GM15510 (cell line): ENCODE results near the gene PGC.

Experiments used
- POLR2A ChIP-seq: IDR thresholded peaks from 3 replicates; pipeline ENCODE4 v1.6.1; 2011; ENCODE audit warnings: borderline replicate concordance; ENCODE audit not compliant: insufficient read length; ENCODE audit errors: extremely low read depth

PGC gene

DNA sequence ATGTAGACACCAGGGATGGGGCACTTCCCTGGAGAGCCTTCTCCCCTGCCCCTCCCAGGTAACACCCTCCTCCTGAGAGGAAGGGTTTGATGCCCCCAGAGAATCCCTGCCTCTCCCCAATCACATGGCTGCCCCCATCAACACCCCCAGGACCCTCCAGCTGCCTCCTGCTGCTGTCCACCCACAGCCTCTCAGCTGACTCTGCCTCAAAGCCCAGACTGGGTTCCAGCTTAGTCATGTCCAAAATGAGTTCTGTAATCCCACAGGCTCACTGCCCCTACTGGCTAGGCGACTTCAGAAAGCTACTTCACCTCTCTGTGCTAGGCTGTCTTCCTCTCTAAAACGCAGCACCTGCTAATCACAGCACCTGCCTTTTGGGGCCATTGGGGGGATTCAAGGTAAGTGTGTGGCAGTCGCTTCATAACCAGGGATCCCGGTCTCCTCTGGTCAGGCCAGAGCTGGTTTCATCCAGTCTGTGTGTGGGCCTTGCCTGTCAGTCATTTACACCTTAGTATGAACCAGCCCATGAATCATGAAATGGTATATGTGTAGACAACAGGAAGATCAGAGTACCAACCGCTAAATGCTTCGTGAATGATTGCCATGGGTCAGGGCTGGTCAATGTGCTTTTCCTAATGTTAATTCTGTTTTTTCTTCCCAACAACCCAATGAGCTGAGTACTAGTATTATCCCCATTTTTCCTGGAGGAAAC is 52.2 kb downstream of the PGC start:
- no peak for TF ChIP-seq POLR2A

DNA sequence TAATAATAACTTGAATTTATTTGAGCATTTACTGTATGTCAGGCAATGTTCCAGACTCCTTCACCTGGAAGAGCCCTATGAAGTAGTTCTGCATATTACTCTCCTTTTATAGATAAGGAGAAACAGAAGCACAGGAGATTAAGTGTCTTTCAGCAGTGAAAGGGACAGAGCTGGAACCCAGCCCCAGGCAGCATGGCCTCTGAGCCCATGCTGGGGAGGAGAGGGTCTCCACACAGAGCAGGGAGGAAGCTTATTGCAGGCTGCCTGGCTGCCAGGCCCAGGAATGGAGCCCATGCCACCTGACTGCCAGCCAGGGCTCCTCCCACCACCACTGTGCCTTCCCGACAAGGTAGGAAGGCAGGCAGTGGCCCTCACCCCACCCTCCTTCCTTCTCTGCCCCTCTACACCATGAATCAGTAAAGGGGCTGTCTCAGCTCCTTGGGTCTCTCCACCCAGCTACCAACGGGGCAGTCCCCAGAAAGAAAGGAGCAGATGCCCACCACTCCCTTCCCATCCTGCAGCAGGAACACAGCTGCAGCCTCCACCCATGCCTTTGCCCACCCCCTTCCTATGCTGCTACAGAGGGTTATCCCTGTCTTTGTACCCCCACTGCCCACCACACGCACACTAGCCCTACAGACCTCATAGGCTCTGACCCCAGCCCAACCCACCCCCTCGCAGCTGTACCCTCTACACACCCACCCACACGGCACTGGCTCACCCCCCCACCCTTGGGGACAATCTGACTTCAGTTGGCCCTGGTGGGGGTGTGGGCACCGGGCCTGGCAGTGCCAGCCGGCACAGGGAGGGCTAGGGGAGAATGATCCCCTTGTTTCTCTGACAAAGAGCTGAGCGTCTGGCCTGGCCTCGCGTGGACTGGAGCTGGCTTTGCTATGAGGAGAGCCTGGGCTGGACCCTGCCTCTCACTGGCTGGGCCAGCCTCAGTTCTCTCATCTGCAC is 53.6 kb downstream of the PGC start:
- TF ChIP-seq POLR2A, result no peak

DNA sequence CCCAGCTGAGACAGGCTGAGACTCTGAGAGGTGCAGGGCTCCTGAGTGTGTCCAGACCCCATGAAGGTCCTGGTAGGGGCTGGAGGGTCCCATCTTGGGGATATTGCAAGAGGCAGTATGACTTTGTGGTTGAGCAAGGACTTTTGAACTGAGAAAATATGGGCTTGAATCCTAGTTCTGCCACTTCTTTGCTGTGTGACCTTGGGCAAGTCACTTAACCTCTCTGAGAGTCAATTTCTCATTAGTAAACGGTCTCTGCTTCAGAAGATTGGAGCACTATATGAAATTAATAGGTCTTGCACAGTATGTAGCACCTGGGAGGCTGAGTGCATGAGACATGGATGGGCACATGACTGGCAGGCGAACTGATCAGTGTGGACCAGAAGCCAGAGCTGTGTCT is 54.5 kb downstream of the PGC start:
- TF ChIP-seq POLR2A, result no peak

DNA sequence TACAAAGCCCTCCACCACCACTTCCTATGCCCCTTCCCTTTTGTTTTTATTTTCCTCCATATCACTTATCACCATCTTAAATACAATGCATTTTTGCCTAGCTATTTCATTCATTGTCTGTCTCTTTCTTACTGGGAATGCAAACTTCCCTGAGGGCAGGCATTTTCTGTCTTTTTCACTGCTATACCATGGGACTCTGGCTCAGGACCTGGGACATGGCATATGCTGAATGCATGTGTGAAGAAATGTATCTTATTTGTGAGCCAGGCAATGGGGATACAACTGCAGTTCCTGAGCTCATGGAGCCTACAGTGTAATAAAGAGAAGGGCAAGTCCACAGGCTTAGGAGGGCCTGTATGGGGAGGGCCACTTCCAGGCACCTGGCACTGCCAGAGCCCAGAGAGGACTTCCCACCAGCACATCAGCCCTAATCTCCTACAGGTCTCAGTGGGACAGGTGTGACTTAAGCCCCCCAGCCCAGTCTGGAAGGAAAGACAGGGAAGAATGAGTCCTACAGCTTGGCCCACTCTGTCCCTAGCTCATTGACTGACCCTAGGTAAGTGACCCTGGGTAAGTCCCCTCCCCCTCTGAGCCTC is 55.0 kb downstream of the PGC start:
- no peak for TF ChIP-seq POLR2A

DNA sequence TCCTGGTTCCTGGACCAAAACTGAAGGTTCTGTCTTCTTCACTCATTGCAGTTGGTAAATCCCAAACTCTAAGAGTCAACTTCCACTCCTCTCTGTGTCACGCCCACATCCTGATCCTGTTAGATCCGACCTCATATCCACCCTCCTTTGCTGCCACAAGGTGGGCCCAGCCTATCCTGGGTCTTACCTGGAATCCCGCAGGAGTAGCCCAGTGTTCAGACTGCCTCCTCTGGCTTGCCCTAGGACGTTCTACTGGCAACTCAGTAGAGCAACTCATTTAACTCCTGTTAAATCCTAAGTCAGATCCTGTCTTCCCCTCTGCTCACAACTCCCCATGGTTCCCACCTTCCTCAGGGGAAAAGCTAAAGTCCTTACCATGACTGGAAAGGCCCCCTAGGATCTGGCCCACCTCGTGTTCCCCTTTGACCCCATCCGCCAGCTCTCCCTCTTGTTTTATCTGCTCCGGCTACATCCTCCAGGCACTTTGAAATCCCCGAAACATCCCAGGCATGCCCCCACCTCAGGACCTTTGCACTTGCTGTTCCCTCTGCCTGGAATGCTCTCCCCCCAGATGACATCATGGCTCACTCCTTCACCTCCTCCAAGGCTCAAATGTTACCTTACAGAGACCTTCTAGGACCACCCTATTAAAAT is 55.6 kb downstream of the PGC start:
- peak; percentile 14 for TF ChIP-seq POLR2A

DNA sequence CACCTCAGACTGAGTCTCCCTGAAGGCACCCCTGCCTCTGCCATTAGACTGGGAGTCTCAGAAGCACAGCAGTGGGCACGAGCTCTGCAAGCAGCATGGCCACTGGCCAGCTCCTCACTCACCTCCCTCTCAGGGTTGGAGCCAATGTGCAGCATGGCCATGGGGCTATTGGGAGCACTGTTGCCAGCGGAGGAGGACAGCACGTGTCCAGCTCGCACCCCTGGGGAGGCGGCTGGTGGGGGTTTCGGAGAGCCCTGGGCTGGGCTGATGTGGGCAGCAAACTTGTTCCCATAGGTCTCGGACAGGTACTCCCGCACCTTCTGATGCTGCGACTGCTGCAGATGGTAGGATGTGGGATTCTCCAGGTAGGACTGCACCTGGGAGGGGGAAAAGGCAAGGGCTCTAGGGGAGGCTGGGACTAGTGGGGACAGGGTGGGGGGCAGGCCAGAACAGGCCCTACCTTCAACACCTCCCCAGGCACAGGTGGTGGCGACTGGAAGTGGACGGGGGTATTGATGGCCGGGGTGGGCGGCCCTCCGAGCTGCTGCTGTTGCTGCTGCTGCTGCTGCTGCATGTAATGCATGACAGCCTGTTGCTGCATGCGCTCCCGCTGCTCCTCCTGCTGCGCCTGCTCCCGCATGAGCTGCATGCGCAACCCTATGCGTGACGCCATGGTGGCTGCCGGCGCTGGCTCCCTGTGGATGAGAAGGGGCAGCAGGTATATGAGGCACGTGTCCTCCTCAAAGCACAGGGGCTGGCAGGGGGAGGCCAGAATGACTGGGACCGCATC is 56.5 kb downstream of the PGC start:
- TF ChIP-seq POLR2A, result peak; percentile 10

DNA sequence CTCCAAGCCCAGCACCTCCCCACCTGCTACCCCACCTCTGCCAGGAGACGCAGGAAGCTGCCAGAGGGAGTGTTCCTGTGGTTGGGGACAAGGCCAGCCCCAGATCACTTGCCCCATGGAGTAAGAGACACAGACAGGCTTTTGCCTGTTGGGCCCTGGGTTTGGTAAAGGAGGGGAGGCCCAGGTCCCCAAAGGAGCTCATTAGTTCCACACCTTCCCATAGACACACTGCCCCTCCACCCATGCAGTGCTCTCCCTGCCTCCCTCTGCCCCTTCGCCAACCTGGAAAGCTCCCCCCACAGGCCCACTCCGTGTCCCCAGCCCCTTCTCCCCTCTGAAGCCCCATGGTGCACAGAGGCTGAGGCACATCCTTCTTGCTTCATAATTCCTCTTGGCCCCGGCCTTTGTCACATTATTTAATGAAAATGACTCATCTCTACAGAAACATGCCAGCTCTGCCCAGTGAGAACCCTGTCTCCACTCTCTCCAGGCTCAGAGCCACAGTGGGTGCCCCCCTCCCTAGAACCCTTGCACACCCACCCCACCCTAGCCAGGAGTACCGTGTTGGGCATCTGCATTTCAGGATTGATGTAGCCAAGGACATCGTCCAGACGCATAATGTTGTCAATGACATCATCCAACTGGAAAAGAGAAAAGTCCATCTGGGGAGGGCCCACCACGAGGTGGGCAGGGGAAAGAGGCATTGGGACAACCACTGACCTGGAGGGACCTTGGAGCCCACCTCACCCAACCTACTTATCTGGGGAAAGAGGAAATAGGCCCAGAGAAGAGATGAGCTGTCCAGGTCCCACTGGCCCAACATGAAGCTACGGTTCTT is 57.8 kb downstream of the PGC start:
- no peak for TF ChIP-seq POLR2A

DNA sequence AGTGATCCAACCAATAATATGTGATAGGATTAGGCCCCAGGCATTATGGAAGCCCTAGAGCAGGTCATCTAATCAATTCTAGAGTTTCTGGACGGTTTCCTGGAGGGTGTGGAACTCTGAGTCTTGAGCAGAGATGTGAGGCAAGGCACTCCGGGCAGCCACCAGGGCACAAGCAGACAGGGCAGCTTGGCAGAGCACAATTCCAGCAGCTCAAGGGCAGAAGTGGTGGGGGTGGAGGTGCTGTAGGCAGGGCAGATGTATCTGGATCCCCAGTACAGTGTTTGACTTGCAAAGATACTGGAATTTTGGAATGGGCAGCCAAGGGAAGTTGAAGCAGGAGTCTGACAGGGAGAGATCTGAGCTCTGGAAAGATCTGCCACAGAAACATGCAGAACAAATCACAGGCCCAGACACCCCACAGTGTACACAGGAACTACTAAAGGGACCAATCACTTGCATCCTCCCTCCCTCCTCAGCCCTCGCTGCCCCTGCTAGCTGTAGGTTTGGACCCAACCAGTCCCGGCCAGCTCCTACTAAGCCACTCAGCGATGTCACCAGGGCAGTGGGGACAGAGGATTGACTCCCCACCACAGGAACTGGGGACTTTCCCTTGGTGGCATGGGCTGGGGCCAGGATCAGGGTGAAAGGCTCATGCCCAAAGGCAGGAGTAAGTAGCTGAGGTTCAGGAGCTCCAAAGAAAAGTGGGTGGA is 58.8 kb downstream of the PGC start:
- TF ChIP-seq POLR2A, result no peak

DNA sequence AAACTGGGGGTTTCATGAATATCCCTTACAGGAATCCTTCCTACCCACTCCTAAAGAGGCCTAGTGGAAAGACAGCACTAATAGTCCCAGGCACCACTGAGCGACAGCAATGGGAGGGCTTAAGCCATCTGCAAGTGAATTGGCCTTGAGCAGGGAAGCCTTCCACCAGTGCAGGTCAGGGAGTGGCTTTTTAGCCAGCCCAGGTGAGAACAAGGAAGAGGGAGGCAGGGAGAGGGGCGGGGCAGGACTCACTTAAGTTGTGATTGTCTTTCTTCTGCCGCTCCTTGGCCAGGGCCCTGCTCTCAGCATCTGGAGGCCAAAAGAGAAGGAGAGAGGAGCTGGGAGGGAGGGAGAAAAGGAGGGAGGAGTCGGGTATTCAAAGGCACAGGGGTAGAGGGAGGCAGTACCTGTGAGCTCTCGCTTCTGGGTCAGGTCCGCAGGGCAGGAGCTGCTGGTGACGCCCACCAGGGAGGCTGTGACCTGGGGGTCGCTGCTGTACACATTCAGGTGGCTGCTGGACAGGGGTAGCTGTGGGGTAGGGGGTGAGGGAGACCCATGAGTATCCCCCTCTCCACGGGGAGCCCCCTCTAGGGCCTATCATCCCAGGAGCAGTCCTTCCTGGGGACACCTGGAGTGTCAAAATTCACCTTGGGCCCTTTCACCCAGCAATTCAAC is 59.6 kb downstream of the PGC start:
- no peak for TF ChIP-seq POLR2A
